OCI-LY7 (cell line): Measurements from ENCODE around the gene ZBED2. TPM values are rescaled to one million over a fixed set of nuclear protein-coding genes. Genes with fewer than 3 reads are reported as not detected.

Source experiments
- BruUV-seq: library from RNA; stranded (reverse); fragments of 400-500 nt; replicated peaks from 2 replicates; lab custom pipeline; 2021; lab: Mats Ljungman, UMichigan
- CTCF ChIA-PET: fragments of 300-600 bp; sonication (Branson Sonifier 250); formaldehyde crosslinking; loops from one replicate; lab custom pipeline; 2022; ENCODE audit warnings: antibody characterized with exemption; ENCODE audit not compliant: unreplicated experiment; lab: Charles Lee
- POLR2A ChIA-PET: fragments of 300-600 bp; sonication (Branson Sonifier 250); formaldehyde crosslinking; loops from one replicate; lab custom pipeline; 2022; ENCODE audit warnings: antibody characterized with exemption; lab: Charles Lee
- DNase-seq: peaks from one replicate; pipeline ENCODE4 v3.0.0-alpha.2; 2015; ENCODE audit warnings: low spot score
- H2AFZ ChIP-seq: fragments of 200-600 bp; sonication (generic), shearing (Covaris generic); 2 replicates; pipeline ENCODE4 v1.6.1; 2014; ENCODE audit warnings: mild to moderate bottlenecking, antibody characterized with exemption, low read length, moderate library complexity
- H3K27ac ChIP-seq: fragments of 200-600 bp; sonication (generic); 2 replicates; pipeline ENCODE4 v1.5.1; 2014; ENCODE audit warnings: mixed run types, low read depth, mild to moderate bottlenecking, moderate library complexity, low read length, inconsistent platforms; ENCODE audit not compliant: poor library complexity, severe bottlenecking
- H3K36me3 ChIP-seq: fragments of 200-600 bp; sonication (generic); 2 replicates; pipeline ENCODE4 v1.6.1; 2014; ENCODE audit warnings: mild to moderate bottlenecking, antibody characterized with exemption, low read length, moderate library complexity, mixed read lengths; ENCODE audit not compliant: insufficient read depth
- H3K4me1 ChIP-seq: fragments of 200-600 bp; sonication (generic); 2 replicates; pipeline ENCODE4 v1.5.1; 2014; ENCODE audit warnings: mild to moderate bottlenecking, low read length; ENCODE audit not compliant: insufficient read depth, poor library complexity, severe bottlenecking
- H3K4me2 ChIP-seq: fragments of 200-600 bp; sonication (generic); 2 replicates; pipeline ENCODE4 v1.6.1; 2014; ENCODE audit warnings: mild to moderate bottlenecking, low read length
- H3K4me3 ChIP-seq: fragments of 200-600 bp; sonication (generic); 2 replicates; pipeline ENCODE4 v1.5.1; 2014; ENCODE audit warnings: mild to moderate bottlenecking, low read depth, low read length; ENCODE audit not compliant: poor library complexity, severe bottlenecking
- H3K79me2 ChIP-seq: fragments of 200-600 bp; sonication (generic); 2 replicates; pipeline ENCODE4 v1.6.1; 2016; ENCODE audit warnings: low read depth, mild to moderate bottlenecking, low read length, moderate library complexity, mixed read lengths; ENCODE audit not compliant: insufficient read depth
- H3K9me2 ChIP-seq: fragments of 200-600 bp; sonication (generic); 2 replicates; pipeline ENCODE4 v1.6.1; 2016; ENCODE audit warnings: mild to moderate bottlenecking, low read length, mixed read lengths; ENCODE audit not compliant: insufficient read depth
- H3K9me3 ChIP-seq: fragments of 200-600 bp; sonication (generic); 2 replicates; pipeline ENCODE4 v1.6.1; 2014; ENCODE audit warnings: mild to moderate bottlenecking, mixed run types, low read length, mixed read lengths
- H4K20me1 ChIP-seq: fragments of 200-600 bp; sonication (generic); 2 replicates; pipeline ENCODE4 v1.6.1; 2014; ENCODE audit warnings: mild to moderate bottlenecking, antibody characterized with exemption, low read length, moderate library complexity, mixed read lengths; ENCODE audit not compliant: insufficient read depth
- EZH2phosphoT487 ChIP-seq: fragments of 200-600 bp; sonication (generic); IDR thresholded peaks from 2 replicates; pipeline ENCODE4 v1.6.1; 2018; ENCODE audit warnings: low read depth, borderline replicate concordance, mild to moderate bottlenecking, mixed run types, antibody characterized with exemption, low read length, moderate library complexity, mixed read lengths
- intact Hi-C: fragments of 100-400 bp; cut with micrococcal nuclease; formaldehyde crosslinking; loops from one replicate; pipeline ENCODE4 v1.10.0; 2022; ENCODE audit not compliant: unreplicated experiment
- total RNA-seq, 2 experiments: library from RNA; depleted of rRNA in 1 of 2; stranded (reverse); fragments of >200 nt in 1 of 2; shearing (Covaris generic) in 1 of 2; gene quantifications; 2 replicates each; pipeline ENCODE4 v1.2.3, GENCODE V29; 2014 to 2022
- TF ChIP-seq, protein P1 (sequence below): fragments of 200-600 bp; sonication (generic); conservative IDR thresholded peaks from 2 replicates; pipeline ENCODE4 v1.5.1; 2014; ENCODE audit warnings: mild to moderate bottlenecking, antibody characterized with exemption, low read length, moderate library complexity, mixed read lengths

ZBED2 gene
- total RNA-seq, 2 experiments from 2014 or later, result not detected

DNA sequence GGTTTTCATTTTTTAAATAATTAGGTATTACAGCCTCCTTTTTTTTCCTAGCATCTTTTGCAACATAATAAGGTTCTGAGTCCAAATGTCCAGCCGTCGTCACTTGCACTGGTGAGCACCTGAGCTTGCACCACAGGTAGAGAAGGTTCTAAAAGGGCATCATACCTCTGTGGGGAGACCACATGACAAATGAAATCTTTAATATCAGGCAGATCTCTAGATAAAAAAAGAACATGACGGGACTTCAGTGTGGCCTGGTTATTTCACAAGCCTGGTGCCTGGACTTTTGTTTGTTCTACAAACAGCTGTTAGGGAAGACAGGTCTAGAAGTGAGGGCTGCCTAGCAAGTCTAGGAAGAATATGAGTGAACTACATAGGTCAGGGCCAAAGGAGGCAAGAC is 3.6 kb downstream of the ZBED2 start:
- DNase-seq, result no peak
- Histone ChIP-seq H3K4me1 (no peaks in the 10 kb centered on the region), H3K9me2 (no peaks in the 10 kb centered on the region), H2AFZ (no peak overlapping the region), H3K9me3 (no peaks in the 10 kb centered on the region), H3K4me3 (no peak overlapping the region), H4K20me1 (no peaks in the 10 kb centered on the region), H3K4me2 (no peak overlapping the region), H3K79me2 (no peaks in the 10 kb centered on the region), H3K27ac (no peak overlapping the region), H3K36me3 (no peaks in the 10 kb centered on the region)
- intact Hi-C loops, result no loop called here
- ChIA-PET POLR2A (no interaction called here), CTCF (no interaction called here)
- BruUV-seq, result no TSS peak
- TF ChIP-seq, protein P1, sequence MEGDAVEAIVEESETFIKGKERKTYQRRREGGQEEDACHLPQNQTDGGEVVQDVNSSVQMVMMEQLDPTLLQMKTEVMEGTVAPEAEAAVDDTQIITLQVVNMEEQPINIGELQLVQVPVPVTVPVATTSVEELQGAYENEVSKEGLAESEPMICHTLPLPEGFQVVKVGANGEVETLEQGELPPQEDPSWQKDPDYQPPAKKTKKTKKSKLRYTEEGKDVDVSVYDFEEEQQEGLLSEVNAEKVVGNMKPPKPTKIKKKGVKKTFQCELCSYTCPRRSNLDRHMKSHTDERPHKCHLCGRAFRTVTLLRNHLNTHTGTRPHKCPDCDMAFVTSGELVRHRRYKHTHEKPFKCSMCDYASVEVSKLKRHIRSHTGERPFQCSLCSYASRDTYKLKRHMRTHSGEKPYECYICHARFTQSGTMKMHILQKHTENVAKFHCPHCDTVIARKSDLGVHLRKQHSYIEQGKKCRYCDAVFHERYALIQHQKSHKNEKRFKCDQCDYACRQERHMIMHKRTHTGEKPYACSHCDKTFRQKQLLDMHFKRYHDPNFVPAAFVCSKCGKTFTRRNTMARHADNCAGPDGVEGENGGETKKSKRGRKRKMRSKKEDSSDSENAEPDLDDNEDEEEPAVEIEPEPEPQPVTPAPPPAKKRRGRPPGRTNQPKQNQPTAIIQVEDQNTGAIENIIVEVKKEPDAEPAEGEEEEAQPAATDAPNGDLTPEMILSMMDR, result no peak
- TF ChIP-seq EZH2phosphoT487, result no peak

DNA sequence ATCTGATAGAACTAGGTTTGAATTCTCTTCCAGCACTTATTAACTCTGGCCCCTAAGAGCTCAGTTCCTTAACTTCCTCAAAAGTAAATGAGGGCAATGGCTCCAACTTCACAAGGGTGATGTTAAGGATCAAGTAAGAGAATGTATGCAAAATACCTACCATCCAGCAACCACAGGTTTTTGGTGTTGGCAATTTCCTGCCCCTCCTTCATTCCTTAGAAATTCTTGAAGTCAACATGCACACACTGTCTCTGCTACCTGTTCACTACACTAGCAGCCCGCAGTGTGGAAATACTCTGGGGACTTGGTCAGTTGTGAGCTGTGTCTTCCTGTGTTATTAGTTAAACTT is 5.0 kb downstream of the ZBED2 start:
- Histone ChIP-seq H3K79me2 (no peaks in the 10 kb centered on the region), H3K9me3 (no peaks in the 10 kb centered on the region), H3K4me1 (no peaks in the 10 kb centered on the region), H4K20me1 (no peaks in the 10 kb centered on the region), H2AFZ (no peak overlapping the region), H3K36me3 (no peaks in the 10 kb centered on the region), H3K27ac (no peak overlapping the region), H3K4me3 (no peak overlapping the region), H3K4me2 (no peak overlapping the region), H3K9me2 (no peaks in the 10 kb centered on the region)
- ChIA-PET POLR2A (interaction anchor here (1.1 kb wide), 2 partner anchors 9 to 12 kb away, joined by 3 to 5 read pairs; no protein-coding TSS in a partner anchor), CTCF (interaction anchor here (0.8 kb wide), 1 partner anchor 270 kb away, joined by 4 read pairs; no protein-coding TSS in a partner anchor)
- intact Hi-C loops, result no loop called here
- no TSS peak for BruUV-seq
- no peak for TF ChIP-seq EZH2phosphoT487
- TF ChIP-seq, protein P1, result no peak
- DNase-seq, result no peak

DNA sequence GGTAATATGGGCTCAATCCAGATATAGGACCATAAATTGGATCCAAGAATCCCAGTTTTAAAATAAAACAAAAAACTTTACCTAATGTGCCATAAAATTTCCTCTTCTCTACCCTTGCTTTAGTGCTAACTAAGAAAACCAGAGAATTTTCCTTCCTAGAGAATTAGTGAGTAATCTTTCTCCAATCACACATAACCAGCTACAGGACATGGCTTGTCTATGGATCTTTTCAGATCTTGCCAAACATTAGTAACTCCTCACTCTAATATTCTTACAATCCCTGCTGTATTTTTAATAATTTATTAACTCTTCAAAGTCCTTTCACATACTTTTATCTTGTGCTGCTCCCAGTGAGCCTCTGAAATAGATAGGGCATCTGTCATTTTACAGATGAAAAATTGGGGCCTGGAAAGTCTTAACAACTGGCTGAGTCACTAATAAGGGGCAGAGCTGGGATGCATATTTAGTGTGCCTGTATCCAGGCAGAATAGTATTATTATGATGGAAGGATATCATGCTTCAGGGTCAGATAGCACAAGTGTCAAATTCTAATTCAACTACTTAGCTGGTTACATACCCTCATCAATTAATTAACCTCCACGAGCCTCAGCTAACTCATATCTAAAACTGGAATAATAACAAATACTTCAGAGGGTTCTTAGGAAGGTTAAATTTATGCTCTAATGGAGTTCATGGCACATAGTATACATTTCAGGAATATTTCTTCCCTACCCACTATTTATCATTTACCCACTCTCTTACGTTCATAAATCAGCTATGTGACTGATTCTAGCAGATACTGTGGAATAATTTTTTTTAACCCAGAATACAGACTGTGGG is 5.6 kb downstream of the ZBED2 start:
- H4K20me1 ChIP-seq, result no peaks in the 10 kb centered on the region
- no peak overlapping the region for H3K4me2 ChIP-seq
- H2AFZ ChIP-seq, result no peak overlapping the region
- H3K4me1 ChIP-seq, result no peaks in the 10 kb centered on the region
- intact Hi-C loops, result no loop called here
- H3K9me2 ChIP-seq, result no peaks in the 10 kb centered on the region
- no TSS peak for BruUV-seq
- no peaks in the 10 kb centered on the region for H3K79me2 ChIP-seq
- TF ChIP-seq EZH2phosphoT487, result no peak
- TF ChIP-seq, protein P1, result no peak
- ChIA-PET POLR2A (interaction anchor here (1.1 kb wide), 1 partner anchor 13 kb away, joined by 5 read pairs; no protein-coding TSS in a partner anchor), CTCF (interaction anchor here (0.8 kb wide), 1 partner anchor 271 kb away, joined by 4 read pairs; no protein-coding TSS in a partner anchor)
- no peak overlapping the region for H3K4me3 ChIP-seq
- H3K27ac ChIP-seq, result no peak overlapping the region
- no peak for DNase-seq
- no peaks in the 10 kb centered on the region for H3K9me3 ChIP-seq
- H3K36me3 ChIP-seq, result no peaks in the 10 kb centered on the region
